ENCODE measurements around the gene VSIG10. TPM values are rescaled to one million over a fixed set of nuclear protein-coding genes. Genes with fewer than 3 reads are reported as not detected.

VSIG10 gene
- total RNA-seq, 2 donors from 2014 or later: 20.4 to 41.0 TPM

GRCh38 chr12:118145113-118145797, 41.4 kb upstream of the VSIG10 start:
- no peak for TF ChIP-seq POLR2A (IDR thresholded peaks at IDR 0.05)
- TF ChIP-seq, protein P1, sequence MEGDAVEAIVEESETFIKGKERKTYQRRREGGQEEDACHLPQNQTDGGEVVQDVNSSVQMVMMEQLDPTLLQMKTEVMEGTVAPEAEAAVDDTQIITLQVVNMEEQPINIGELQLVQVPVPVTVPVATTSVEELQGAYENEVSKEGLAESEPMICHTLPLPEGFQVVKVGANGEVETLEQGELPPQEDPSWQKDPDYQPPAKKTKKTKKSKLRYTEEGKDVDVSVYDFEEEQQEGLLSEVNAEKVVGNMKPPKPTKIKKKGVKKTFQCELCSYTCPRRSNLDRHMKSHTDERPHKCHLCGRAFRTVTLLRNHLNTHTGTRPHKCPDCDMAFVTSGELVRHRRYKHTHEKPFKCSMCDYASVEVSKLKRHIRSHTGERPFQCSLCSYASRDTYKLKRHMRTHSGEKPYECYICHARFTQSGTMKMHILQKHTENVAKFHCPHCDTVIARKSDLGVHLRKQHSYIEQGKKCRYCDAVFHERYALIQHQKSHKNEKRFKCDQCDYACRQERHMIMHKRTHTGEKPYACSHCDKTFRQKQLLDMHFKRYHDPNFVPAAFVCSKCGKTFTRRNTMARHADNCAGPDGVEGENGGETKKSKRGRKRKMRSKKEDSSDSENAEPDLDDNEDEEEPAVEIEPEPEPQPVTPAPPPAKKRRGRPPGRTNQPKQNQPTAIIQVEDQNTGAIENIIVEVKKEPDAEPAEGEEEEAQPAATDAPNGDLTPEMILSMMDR (IDR thresholded peaks at IDR 0.05): no peak
- Histone ChIP-seq H3K36me3 (replicated peaks in 1 of 2; ENCODE audit: insufficient read depth in 1 of 2, low read depth in 2 of 2) (peaks cover 0 to 33% of the 10 kb centered on the region in 2 donors), H3K27ac (no peak overlapping the region), H3K9me3 (no peaks in the 10 kb centered on the region), H3K27me3 (no peaks in the 10 kb centered on the region), H3K4me3 (no peak overlapping the region), H3K4me1 (peaks cover 8% of the 10 kb centered on the region)
- intact Hi-C loops (cut with DNase I): no loop called here
- no peak for DNase-seq
- WGBS, 2 donors: 84 to 88% methylated on average over 7 of the region's 7 CpGs
- no peak for ATAC-seq

DNA sequence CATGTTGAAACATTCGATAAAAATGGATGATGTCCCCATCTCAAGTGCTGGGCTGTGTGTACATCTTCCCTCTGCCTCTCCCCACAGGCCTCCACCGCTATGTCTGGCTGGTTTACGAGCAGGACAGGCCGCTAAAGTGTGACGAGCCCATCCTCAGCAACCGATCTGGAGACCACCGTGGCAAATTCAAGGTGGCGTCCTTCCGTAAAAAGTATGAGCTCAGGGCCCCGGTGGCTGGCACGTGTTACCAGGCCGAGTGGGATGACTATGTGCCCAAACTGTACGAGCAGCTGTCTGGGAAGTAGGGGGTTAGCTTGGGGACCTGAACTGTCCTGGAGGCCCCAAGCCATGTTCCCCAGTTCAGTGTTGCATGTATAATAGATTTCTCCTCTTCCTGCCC, 40.7 kb upstream of the VSIG10 start:
- WGBS, 2 donors: 88 to 94% methylated on average over 13 of the region's 13 CpGs
- Histone ChIP-seq H3K4me3 (no peak overlapping the region), H3K9me3 (no peaks in the 10 kb centered on the region), H3K27me3 (no peaks in the 10 kb centered on the region), H3K27ac (no peak overlapping the region), H3K36me3 (replicated peaks in 1 of 2; ENCODE audit: insufficient read depth in 1 of 2, low read depth in 2 of 2) (peaks cover 3 to 39% of the 10 kb centered on the region in 2 donors), H3K4me1 (peaks cover 11% of the 10 kb centered on the region)
- ATAC-seq: no peak
- no peak for TF ChIP-seq POLR2A (IDR thresholded peaks at IDR 0.05)
- TF ChIP-seq, protein P1 (IDR thresholded peaks at IDR 0.05): no peak
- no peak for DNase-seq
- intact Hi-C loops (cut with DNase I): no loop called here

DNA sequence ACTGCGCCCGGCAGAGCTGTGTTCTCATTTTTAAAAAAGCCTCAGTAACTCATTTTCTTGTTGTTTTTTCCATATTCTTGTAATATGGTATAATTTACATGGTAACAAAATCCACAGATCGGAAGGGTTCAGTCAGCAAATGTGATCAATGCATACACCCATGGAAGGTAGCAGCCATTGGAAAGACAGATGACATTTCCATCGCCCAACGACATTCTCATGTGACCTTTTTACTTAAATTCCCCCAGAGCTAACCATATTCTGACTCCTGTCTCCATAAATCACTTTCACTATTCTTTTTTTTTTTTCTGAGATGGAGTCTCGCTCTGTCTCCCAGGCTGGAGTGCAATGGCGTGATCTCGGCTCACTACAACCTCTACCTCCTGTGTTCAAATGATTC, 37.0 kb upstream of the VSIG10 start:
- Histone ChIP-seq H3K36me3 (replicated peaks in 1 of 2; ENCODE audit: insufficient read depth in 1 of 2, low read depth in 2 of 2) (peaks cover 6 to 36% of the 10 kb centered on the region in 2 donors), H3K4me1 (peaks cover 36% of the 10 kb centered on the region), H3K9me3 (no peaks in the 10 kb centered on the region), H3K4me3 (no peak overlapping the region), H3K27ac (no peak overlapping the region), H3K27me3 (no peaks in the 10 kb centered on the region)
- TF ChIP-seq, protein P1 (IDR thresholded peaks at IDR 0.05): no peak
- TF ChIP-seq POLR2A (IDR thresholded peaks at IDR 0.05): no peak
- DNase-seq (no peak), ATAC-seq (no peak)
- 94 to 96% methylated on average over 8 of the region's 8 CpGs for WGBS, 2 donors
- intact Hi-C loops (cut with DNase I): no loop called here

DNA sequence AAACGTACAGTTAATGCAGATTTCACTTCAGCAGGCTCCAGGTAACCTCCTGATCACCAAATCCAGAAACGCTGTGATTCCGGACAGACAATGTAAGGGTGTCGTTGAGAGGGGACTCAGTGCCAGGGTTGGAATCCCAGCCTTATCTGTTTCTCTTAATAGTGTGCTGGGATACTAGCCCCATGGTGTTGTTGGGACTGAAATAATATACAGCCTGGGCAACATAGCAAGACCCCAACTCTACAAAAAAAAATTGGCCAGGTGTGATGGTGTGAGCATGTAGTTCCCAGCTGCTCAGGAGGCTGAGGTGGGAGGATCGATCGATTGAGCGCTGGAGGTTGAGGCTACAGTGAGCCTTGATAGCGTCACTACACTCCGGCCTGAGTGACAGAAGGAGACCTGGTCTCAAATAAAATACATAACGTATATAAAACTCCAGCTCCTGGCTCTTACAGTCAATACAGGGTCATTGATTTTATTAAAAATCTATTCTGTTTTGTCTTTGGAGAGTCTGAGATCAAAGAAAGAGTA, 33.4 kb upstream of the VSIG10 start:
- H3K9me3 ChIP-seq: no peaks in the 10 kb centered on the region
- no peak for TF ChIP-seq POLR2A (IDR thresholded peaks at IDR 0.05)
- TF ChIP-seq, protein P1 (IDR thresholded peaks at IDR 0.05): no peak
- peaks cover 6 to 17% of the 10 kb centered on the region in 2 donors for H3K36me3 ChIP-seq (replicated peaks in 1 of 2; ENCODE audit: insufficient read depth in 1 of 2, low read depth in 2 of 2)
- DNase-seq (no peak), ATAC-seq (no peak)
- H3K27ac ChIP-seq: peak overlapping the region; percentile 75 to 94 (median 90)
- intact Hi-C loops (cut with DNase I): no loop called here
- H3K27me3 ChIP-seq: no peaks in the 10 kb centered on the region
- H3K4me1 ChIP-seq: peaks cover 51% of the 10 kb centered on the region
- 40 to 48% methylated on average over 10 of the region's 10 CpGs for WGBS, 2 donors
- peak overlapping the region; percentile 60 to 92 for H3K4me3 ChIP-seq
